OCI-LY7 (cell line): Measurements from ENCODE around the gene PDE2A. TPM values are rescaled to one million over a fixed set of nuclear protein-coding genes. Genes with fewer than 3 reads are reported as not detected.

Source experiments
- BruUV-seq: library from RNA; stranded (reverse); fragments of 400-500 nt; replicated peaks from 2 replicates; lab custom pipeline; 2021; lab: Mats Ljungman, UMichigan
- CTCF ChIA-PET: fragments of 300-600 bp; sonication (Branson Sonifier 250); formaldehyde crosslinking; loops from one replicate; lab custom pipeline; 2022; ENCODE audit warnings: antibody characterized with exemption; ENCODE audit not compliant: unreplicated experiment; lab: Charles Lee
- POLR2A ChIA-PET: fragments of 300-600 bp; sonication (Branson Sonifier 250); formaldehyde crosslinking; loops from one replicate; lab custom pipeline; 2022; ENCODE audit warnings: antibody characterized with exemption; lab: Charles Lee
- DNase-seq: peaks from one replicate; pipeline ENCODE4 v3.0.0-alpha.2; 2015; ENCODE audit warnings: low spot score
- H2AFZ ChIP-seq: fragments of 200-600 bp; sonication (generic), shearing (Covaris generic); 2 replicates; pipeline ENCODE4 v1.6.1; 2014; ENCODE audit warnings: mild to moderate bottlenecking, antibody characterized with exemption, low read length, moderate library complexity
- H3K27ac ChIP-seq: fragments of 200-600 bp; sonication (generic); 2 replicates; pipeline ENCODE4 v1.5.1; 2014; ENCODE audit warnings: mixed run types, low read depth, mild to moderate bottlenecking, moderate library complexity, low read length, inconsistent platforms; ENCODE audit not compliant: poor library complexity, severe bottlenecking
- H3K36me3 ChIP-seq: fragments of 200-600 bp; sonication (generic); 2 replicates; pipeline ENCODE4 v1.6.1; 2014; ENCODE audit warnings: mild to moderate bottlenecking, antibody characterized with exemption, low read length, moderate library complexity, mixed read lengths; ENCODE audit not compliant: insufficient read depth
- H3K4me1 ChIP-seq: fragments of 200-600 bp; sonication (generic); 2 replicates; pipeline ENCODE4 v1.5.1; 2014; ENCODE audit warnings: mild to moderate bottlenecking, low read length; ENCODE audit not compliant: insufficient read depth, poor library complexity, severe bottlenecking
- H3K4me2 ChIP-seq: fragments of 200-600 bp; sonication (generic); 2 replicates; pipeline ENCODE4 v1.6.1; 2014; ENCODE audit warnings: mild to moderate bottlenecking, low read length
- H3K4me3 ChIP-seq: fragments of 200-600 bp; sonication (generic); 2 replicates; pipeline ENCODE4 v1.5.1; 2014; ENCODE audit warnings: mild to moderate bottlenecking, low read depth, low read length; ENCODE audit not compliant: poor library complexity, severe bottlenecking
- H3K79me2 ChIP-seq: fragments of 200-600 bp; sonication (generic); 2 replicates; pipeline ENCODE4 v1.6.1; 2016; ENCODE audit warnings: low read depth, mild to moderate bottlenecking, low read length, moderate library complexity, mixed read lengths; ENCODE audit not compliant: insufficient read depth
- H3K9me2 ChIP-seq: fragments of 200-600 bp; sonication (generic); 2 replicates; pipeline ENCODE4 v1.6.1; 2016; ENCODE audit warnings: mild to moderate bottlenecking, low read length, mixed read lengths; ENCODE audit not compliant: insufficient read depth
- H3K9me3 ChIP-seq: fragments of 200-600 bp; sonication (generic); 2 replicates; pipeline ENCODE4 v1.6.1; 2014; ENCODE audit warnings: mild to moderate bottlenecking, mixed run types, low read length, mixed read lengths
- H4K20me1 ChIP-seq: fragments of 200-600 bp; sonication (generic); 2 replicates; pipeline ENCODE4 v1.6.1; 2014; ENCODE audit warnings: mild to moderate bottlenecking, antibody characterized with exemption, low read length, moderate library complexity, mixed read lengths; ENCODE audit not compliant: insufficient read depth
- CTCF ChIP-seq: fragments of 200-600 bp; sonication (generic); conservative IDR thresholded peaks from 2 replicates; pipeline ENCODE4 v1.5.1; 2014; ENCODE audit warnings: mild to moderate bottlenecking, antibody characterized with exemption, low read length, moderate library complexity, mixed read lengths
- EZH2phosphoT487 ChIP-seq: fragments of 200-600 bp; sonication (generic); IDR thresholded peaks from 2 replicates; pipeline ENCODE4 v1.6.1; 2018; ENCODE audit warnings: low read depth, borderline replicate concordance, mild to moderate bottlenecking, mixed run types, antibody characterized with exemption, low read length, moderate library complexity, mixed read lengths
- intact Hi-C: fragments of 100-400 bp; cut with micrococcal nuclease; formaldehyde crosslinking; loops from one replicate; pipeline ENCODE4 v1.10.0; 2022; ENCODE audit not compliant: unreplicated experiment
- total RNA-seq, 2 experiments: library from RNA; depleted of rRNA in 1 of 2; stranded (reverse); fragments of >200 nt in 1 of 2; shearing (Covaris generic) in 1 of 2; gene quantifications; 2 replicates each; pipeline ENCODE4 v1.2.3, GENCODE V29; 2014 to 2022

Gene PDE2A
- total RNA-seq, 2 experiments from 2014 or later, result 0.68 TPM; not detected in 1

GRCh38 chr11:72658989-72659640 lies 15.1 kb downstream of the PDE2A start:
- POLR2A ChIA-PET, result no interaction called here
- no peak overlapping the region for H3K4me3 ChIP-seq
- no peak overlapping the region for H2AFZ ChIP-seq
- H3K9me2 ChIP-seq, result no peaks in the 10 kb centered on the region
- no TSS peak for BruUV-seq
- H3K9me3 ChIP-seq, result no peaks in the 10 kb centered on the region
- intact Hi-C loops, result no loop called here
- H3K79me2 ChIP-seq, result no peaks in the 10 kb centered on the region
- TF ChIP-seq EZH2phosphoT487, result no peak
- TF ChIP-seq CTCF, result no peak
- no peaks in the 10 kb centered on the region for H4K20me1 ChIP-seq
- no peaks in the 10 kb centered on the region for H3K36me3 ChIP-seq
- CTCF ChIA-PET, result no interaction called here
- no peak overlapping the region for H3K27ac ChIP-seq
- H3K4me2 ChIP-seq, result no peak overlapping the region
- no peaks in the 10 kb centered on the region for H3K4me1 ChIP-seq
- DNase-seq, result no peak

GRCh38 chr11:72657411-72658100 lies 16.7 kb downstream of the PDE2A start:
- H3K4me3 ChIP-seq, result no peak overlapping the region

More at GRCh38 chr11:72657411-72658100, 16.7 kb downstream of the PDE2A start:
- H4K20me1 ChIP-seq, result no peaks in the 10 kb centered on the region
- H3K27ac ChIP-seq, result no peak overlapping the region
- H3K9me2 ChIP-seq, result no peaks in the 10 kb centered on the region
- intact Hi-C loops, result no loop called here
- TF ChIP-seq CTCF (no peak), EZH2phosphoT487 (no peak)
- no peaks in the 10 kb centered on the region for H3K79me2 ChIP-seq
- no peaks in the 10 kb centered on the region for H3K9me3 ChIP-seq
- no peak for DNase-seq
- no peaks in the 10 kb centered on the region for H3K36me3 ChIP-seq
- H2AFZ ChIP-seq, result no peak overlapping the region
- no peaks in the 10 kb centered on the region for H3K4me1 ChIP-seq
- POLR2A ChIA-PET, result no interaction called here
- H3K4me2 ChIP-seq, result no peak overlapping the region
- CTCF ChIA-PET, result no interaction called here
- no TSS peak for BruUV-seq
